H9 (cell line): Measurements from ENCODE around the gene HMX1. TPM values are rescaled to one million over a fixed set of nuclear protein-coding genes. Genes with fewer than 3 reads are reported as not detected.
A peak's percentile ranks its signal among the peaks of the same experiment; 100 is the strongest.

ENCODE experiments used
- DNase-seq: peaks from one replicate; pipeline ENCODE4 v3.0.0-alpha.2; 2017
- H2AFZ ChIP-seq: one replicate; pipeline ENCODE4 v1.6.1; 2013; ENCODE audit warnings: mild to moderate bottlenecking, low read length, control low read depth, moderate library complexity
- H2AK5ac ChIP-seq: 2 replicates; pipeline ENCODE4 v1.6.1; 2013; ENCODE audit warnings: low read length, control low read depth, mixed read lengths; ENCODE audit not compliant: insufficient read length
- H2BK120ac ChIP-seq: one replicate; pipeline ENCODE4 v1.6.1; 2013; ENCODE audit warnings: low read depth, mild to moderate bottlenecking, low read length, control low read depth, inconsistent platforms; ENCODE audit not compliant: poor library complexity, severe bottlenecking
- H2BK12ac ChIP-seq: 2 replicates; pipeline ENCODE4 v1.6.1; 2013; ENCODE audit warnings: low read length, control low read depth, mixed read lengths, low read depth; ENCODE audit not compliant: insufficient read length
- H2BK15ac ChIP-seq: 2 replicates; pipeline ENCODE4 v1.6.1; 2013; ENCODE audit warnings: low read depth, low read length, control low read depth
- H2BK20ac ChIP-seq: one replicate; pipeline ENCODE4 v1.6.1; 2013; ENCODE audit warnings: low read depth, mild to moderate bottlenecking, low read length, control low read depth, inconsistent platforms; ENCODE audit not compliant: poor library complexity, severe bottlenecking
- H2BK5ac ChIP-seq: 2 replicates; pipeline ENCODE4 v1.6.1; 2013; ENCODE audit warnings: low read length, control low read depth, mixed read lengths; ENCODE audit not compliant: insufficient read length
- H3K14ac ChIP-seq: 2 replicates; pipeline ENCODE4 v1.6.1; 2013; ENCODE audit warnings: low read length, control low read depth; ENCODE audit not compliant: insufficient read depth
- H3K18ac ChIP-seq: 2 replicates; pipeline ENCODE4 v1.6.1; 2013; ENCODE audit warnings: low read depth, mild to moderate bottlenecking, mixed read lengths, low read length, control low read depth; ENCODE audit not compliant: insufficient read length
- H3K23ac ChIP-seq: 2 replicates; pipeline ENCODE4 v1.6.1; 2013; ENCODE audit warnings: low read length, control low read depth, mixed read lengths, low read depth; ENCODE audit not compliant: insufficient read length
- H3K23me2 ChIP-seq: 2 replicates; pipeline ENCODE4 v1.6.1; 2013; ENCODE audit warnings: low read depth, mild to moderate bottlenecking, mixed read lengths, low read length, control low read depth; ENCODE audit not compliant: insufficient read length, poor library complexity, severe bottlenecking
- H3K27ac ChIP-seq: 2 replicates; pipeline ENCODE4 v1.5.1; 2013; ENCODE audit warnings: low read length, control low read depth, mixed read lengths, low read depth; ENCODE audit not compliant: insufficient read length
- H3K27me3 ChIP-seq: 2 replicates; pipeline ENCODE4 v1.6.1; 2013; ENCODE audit warnings: low read length, control low read depth, inconsistent platforms; ENCODE audit not compliant: insufficient read depth
- H3K4ac ChIP-seq: 2 replicates; pipeline ENCODE4 v1.6.1; 2013; ENCODE audit warnings: low read depth, mild to moderate bottlenecking, control low read depth, inconsistent platforms, low read length, moderate library complexity
- H3K4me1 ChIP-seq: 2 replicates; pipeline ENCODE4 v1.6.1; 2013; ENCODE audit warnings: low read length, control low read depth, inconsistent platforms; ENCODE audit not compliant: insufficient read depth
- H3K4me2 ChIP-seq: 2 replicates; pipeline ENCODE4 v1.6.1; 2013; ENCODE audit warnings: low read length, control low read depth, mixed read lengths; ENCODE audit not compliant: insufficient read length, insufficient read depth
- H3K56ac ChIP-seq: 2 replicates; pipeline ENCODE4 v1.6.1; 2013; ENCODE audit warnings: low read depth, mild to moderate bottlenecking, mixed read lengths, low read length, control low read depth; ENCODE audit not compliant: insufficient read length
- H3K79me1 ChIP-seq: 2 replicates; pipeline ENCODE4 v1.6.1; 2013; ENCODE audit warnings: low read depth, mild to moderate bottlenecking, moderate library complexity, low read length, control low read depth, inconsistent platforms; ENCODE audit not compliant: insufficient read depth, poor library complexity, severe bottlenecking
- H3K79me2 ChIP-seq: 2 replicates; pipeline ENCODE4 v1.6.1; 2013; ENCODE audit warnings: low read length, control low read depth, inconsistent platforms; ENCODE audit not compliant: insufficient read depth
- H3K9ac ChIP-seq: 2 replicates; pipeline ENCODE4 v1.6.1; 2013; ENCODE audit warnings: low read length, control low read depth, mixed read lengths; ENCODE audit not compliant: insufficient read length; ENCODE audit errors: extremely low read depth
- H3K9me3 ChIP-seq: one replicate; pipeline ENCODE4 v1.6.1; 2013; ENCODE audit warnings: low read depth, low read length, inconsistent platforms; ENCODE audit not compliant: control insufficient read depth
- H3T11ph ChIP-seq: one replicate; pipeline ENCODE4 v1.6.1; 2013; ENCODE audit warnings: mild to moderate bottlenecking, low read length, control low read depth, inconsistent platforms
- H4K20me1 ChIP-seq: one replicate; pipeline ENCODE4 v1.6.1; 2013; ENCODE audit not compliant: control insufficient read depth, insufficient read length, insufficient read depth
- H4K5ac ChIP-seq: 2 replicates; pipeline ENCODE4 v1.6.1; 2013; ENCODE audit warnings: low read depth, mild to moderate bottlenecking, mixed read lengths, low read length, control low read depth; ENCODE audit not compliant: insufficient read length
- H4K8ac ChIP-seq: replicated peaks from 2 replicates; pipeline ENCODE4 v1.6.1; 2013; ENCODE audit warnings: low read length, control low read depth, mixed read lengths, low read depth; ENCODE audit not compliant: insufficient read length
- H4K91ac ChIP-seq: 2 replicates; pipeline ENCODE4 v1.6.1; 2013; ENCODE audit warnings: low read depth, mild to moderate bottlenecking, moderate library complexity, mixed read lengths, low read length, control low read depth; ENCODE audit not compliant: insufficient read length
- H3K27ac Mint-ChIP-seq, 3 experiments: 2 replicates in 2 of 3; 3 replicates in 1 of 3; pipeline ENCODE4 v1.8.0; 2020 to 2021; ENCODE audit warnings: mixed read lengths in 3 of 3, mild to moderate bottlenecking in 1 of 3, moderate library complexity in 1 of 3
- H3K27me3 Mint-ChIP-seq: 2 replicates; pipeline ENCODE4 v1.8.0; 2021; ENCODE audit warnings: low read depth, mild to moderate bottlenecking, moderate library complexity, mixed read lengths
- H3K36me3 Mint-ChIP-seq, 3 experiments: 2 replicates in 2 of 3; 3 replicates in 1 of 3; pipeline ENCODE4 v1.8.0; 2020 to 2021; ENCODE audit warnings: low read depth in 3 of 3, mixed read lengths in 3 of 3; ENCODE audit not compliant: insufficient read depth in 1 of 3
- H3K4me1 Mint-ChIP-seq, 2 experiments: 2 replicates each; pipeline ENCODE4 v1.8.0; 2020; ENCODE audit warnings: mixed read lengths in 2 of 2
- H3K4me3 Mint-ChIP-seq, 2 experiments: 2 replicates in 1 of 2; 3 replicates in 1 of 2; pipeline ENCODE4 v1.8.0; 2020 to 2021; ENCODE audit warnings: mild to moderate bottlenecking in 2 of 2, mixed read lengths in 2 of 2, moderate library complexity in 1 of 2
- H3K9me3 Mint-ChIP-seq, 2 experiments: 2 replicates in 1 of 2; 3 replicates in 1 of 2; pipeline ENCODE4 v1.8.0; 2020; ENCODE audit warnings: mild to moderate bottlenecking in 2 of 2, mixed read lengths in 2 of 2, moderate library complexity in 1 of 2
- WGBS: extraction: QIAGEN DNeasy Blood & Tissue Kit; methylation state at CpG from one replicate; pipeline ENCODE4 v1.1.7; 2013; ENCODE audit warnings: missing lambda C conversion rate, low lambda C conversion rate, mixed read lengths; ENCODE audit not compliant: insufficient read length; ENCODE audit errors: extremely low coverage; 5-methylcytosine and 5-hydroxymethylcytosine counted together
- total RNA-seq: library from RNA; stranded (reverse); gene quantifications from 2 replicates; pipeline ENCODE4 v1.2.1, GENCODE V29; 2021
- TF ChIP-seq, protein P1 (sequence below): fragments of 200-600 bp; sonication (generic); conservative IDR thresholded peaks from 3 replicates; pipeline ENCODE4 v1.8.0; 2021; ENCODE audit warnings: antibody characterized with exemption, mild to moderate bottlenecking

The HMX1 gene
- total RNA-seq, 1 experiment from 2014 or later: 0.26 TPM

DNA sequence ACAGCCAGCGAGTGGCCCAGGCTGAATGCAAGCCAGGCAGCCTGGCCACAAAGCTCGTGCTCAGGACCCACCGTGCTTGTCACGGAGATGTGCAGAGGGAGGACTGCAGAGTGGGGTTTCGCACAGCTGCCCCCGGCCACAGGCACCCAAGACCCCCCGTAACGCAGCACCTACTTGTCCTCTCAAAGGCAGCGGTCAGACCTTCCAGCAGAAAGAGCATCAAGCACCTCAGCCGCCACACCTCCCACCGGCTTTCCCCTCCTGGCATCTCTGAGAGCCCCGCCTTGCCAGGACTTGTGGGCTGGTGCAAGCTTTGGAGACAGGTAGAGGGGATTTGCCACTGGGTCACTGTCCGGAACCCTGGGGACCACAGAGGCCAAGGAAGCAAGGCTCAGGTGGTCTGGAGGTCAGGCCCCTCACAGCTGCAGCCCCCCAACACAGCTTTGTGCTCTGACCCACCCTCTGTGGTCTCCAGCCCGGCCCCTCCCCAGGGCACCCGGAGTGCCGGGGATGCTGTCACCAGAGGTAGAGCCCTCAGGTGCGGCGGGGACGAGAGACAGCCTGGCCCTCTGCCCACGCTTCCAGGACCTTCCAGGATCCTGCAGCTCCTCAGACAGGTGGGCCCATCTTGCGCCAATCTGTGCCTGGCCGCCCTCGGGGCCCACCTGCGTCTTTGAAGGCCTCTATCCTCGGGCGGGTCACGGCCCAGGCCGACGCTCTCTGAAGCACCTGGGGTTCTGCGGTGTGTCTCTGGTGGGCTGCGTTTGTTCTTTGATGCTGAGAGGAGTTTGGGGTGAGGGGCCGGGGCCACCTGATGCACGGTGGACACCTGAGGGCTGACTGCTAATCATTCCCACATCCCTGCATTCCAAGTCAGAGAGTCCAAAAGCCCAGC, 34.4 kb upstream of the HMX1 start:
- no peak overlapping the region for H2BK5ac ChIP-seq
- H3T11ph ChIP-seq: no peak overlapping the region
- no peak overlapping the region for H3K23ac ChIP-seq
- no peaks in the 10 kb centered on the region for H3K4me1 ChIP-seq
- H3K79me2 ChIP-seq: no peaks in the 10 kb centered on the region
- H3K27ac ChIP-seq: no peak overlapping the region
- no peak overlapping the region for H2BK120ac ChIP-seq
- H3K36me3 Mint-ChIP-seq: peaks cover 0 to 7% (median 3%) of the 10 kb centered on the region in 3 experiments; a peak in 3 of 7 replicates
- no peaks in the 10 kb centered on the region for H4K20me1 ChIP-seq
- H2BK15ac ChIP-seq: no peak overlapping the region
- H3K4me3 Mint-ChIP-seq: no peak overlapping the region
- no peak overlapping the region for H4K8ac ChIP-seq
- no peak overlapping the region for H2BK20ac ChIP-seq
- H3K9me3 Mint-ChIP-seq: peaks cover 23 to 26% of the 10 kb centered on the region in 2 experiments
- no peak overlapping the region for H2AFZ ChIP-seq
- H3K14ac ChIP-seq: no peak overlapping the region; the same call in 1 of the 2 replicates
- no peak overlapping the region for H3K4ac ChIP-seq
- no peaks in the 10 kb centered on the region for H3K27me3 ChIP-seq
- H3K18ac ChIP-seq: no peak overlapping the region
- H4K91ac ChIP-seq: no peak overlapping the region
- no peaks in the 10 kb centered on the region for H3K23me2 ChIP-seq
- no peak overlapping the region for H3K56ac ChIP-seq
- H4K5ac ChIP-seq: no peak overlapping the region
- no peak overlapping the region for H3K4me2 ChIP-seq
- H3K27ac Mint-ChIP-seq: no peak overlapping the region
- DNase-seq: peak; percentile 18
- H2AK5ac ChIP-seq: no peak overlapping the region
- no peaks in the 10 kb centered on the region for H3K79me1 ChIP-seq
- H3K27me3 Mint-ChIP-seq: peaks cover 53% of the 10 kb centered on the region
- no peak overlapping the region for H3K9ac ChIP-seq
- H3K9me3 ChIP-seq: peaks cover 12% of the 10 kb centered on the region
- WGBS: no CpG with 5 or more reads among the region's 33 CpGs
- TF ChIP-seq, protein P1, sequence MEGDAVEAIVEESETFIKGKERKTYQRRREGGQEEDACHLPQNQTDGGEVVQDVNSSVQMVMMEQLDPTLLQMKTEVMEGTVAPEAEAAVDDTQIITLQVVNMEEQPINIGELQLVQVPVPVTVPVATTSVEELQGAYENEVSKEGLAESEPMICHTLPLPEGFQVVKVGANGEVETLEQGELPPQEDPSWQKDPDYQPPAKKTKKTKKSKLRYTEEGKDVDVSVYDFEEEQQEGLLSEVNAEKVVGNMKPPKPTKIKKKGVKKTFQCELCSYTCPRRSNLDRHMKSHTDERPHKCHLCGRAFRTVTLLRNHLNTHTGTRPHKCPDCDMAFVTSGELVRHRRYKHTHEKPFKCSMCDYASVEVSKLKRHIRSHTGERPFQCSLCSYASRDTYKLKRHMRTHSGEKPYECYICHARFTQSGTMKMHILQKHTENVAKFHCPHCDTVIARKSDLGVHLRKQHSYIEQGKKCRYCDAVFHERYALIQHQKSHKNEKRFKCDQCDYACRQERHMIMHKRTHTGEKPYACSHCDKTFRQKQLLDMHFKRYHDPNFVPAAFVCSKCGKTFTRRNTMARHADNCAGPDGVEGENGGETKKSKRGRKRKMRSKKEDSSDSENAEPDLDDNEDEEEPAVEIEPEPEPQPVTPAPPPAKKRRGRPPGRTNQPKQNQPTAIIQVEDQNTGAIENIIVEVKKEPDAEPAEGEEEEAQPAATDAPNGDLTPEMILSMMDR: no peak
- no peaks in the 10 kb centered on the region for H3K4me1 Mint-ChIP-seq
- no peak overlapping the region for H2BK12ac ChIP-seq
